Sigmoid colon (tissue), 4 donors: ENCODE data around the gene MCFD2.

ENCODE experiments used
- EP300 ChIP-seq, 4 donors: sonication (generic); formaldehyde crosslinking; IDR thresholded peaks; one replicate each; pipeline ENCODE4 v1.6.1; 2017; ENCODE audit warnings: antibody characterized with exemption in 4 of 4
- POLR2A ChIP-seq, 2 donors: fragments of 450-650 bp; IDR thresholded peaks; one replicate each; pipeline ENCODE4 v1.6.1; 2016; ENCODE audit warnings: antibody characterized with exemption in 2 of 2, mild to moderate bottlenecking in 2 of 2, moderate library complexity in 2 of 2
- POLR2AphosphoS5 ChIP-seq, 4 donors: sonication (generic); formaldehyde crosslinking; IDR thresholded peaks; one replicate each; pipeline ENCODE4 v1.6.1; 2017; ENCODE audit warnings: antibody characterized with exemption in 4 of 4
- TF ChIP-seq, protein P1 (sequence below), 4 experiments: fragments of 450-650 bp in 3 of 4; fragments of 200-600 bp in 1 of 4; IDR thresholded peaks; one replicate each; pipeline ENCODE4 v1.5.1; 2016 to 2019; ENCODE audit warnings: antibody characterized with exemption in 4 of 4, mild to moderate bottlenecking in 3 of 4, moderate library complexity in 2 of 4

DNA sequence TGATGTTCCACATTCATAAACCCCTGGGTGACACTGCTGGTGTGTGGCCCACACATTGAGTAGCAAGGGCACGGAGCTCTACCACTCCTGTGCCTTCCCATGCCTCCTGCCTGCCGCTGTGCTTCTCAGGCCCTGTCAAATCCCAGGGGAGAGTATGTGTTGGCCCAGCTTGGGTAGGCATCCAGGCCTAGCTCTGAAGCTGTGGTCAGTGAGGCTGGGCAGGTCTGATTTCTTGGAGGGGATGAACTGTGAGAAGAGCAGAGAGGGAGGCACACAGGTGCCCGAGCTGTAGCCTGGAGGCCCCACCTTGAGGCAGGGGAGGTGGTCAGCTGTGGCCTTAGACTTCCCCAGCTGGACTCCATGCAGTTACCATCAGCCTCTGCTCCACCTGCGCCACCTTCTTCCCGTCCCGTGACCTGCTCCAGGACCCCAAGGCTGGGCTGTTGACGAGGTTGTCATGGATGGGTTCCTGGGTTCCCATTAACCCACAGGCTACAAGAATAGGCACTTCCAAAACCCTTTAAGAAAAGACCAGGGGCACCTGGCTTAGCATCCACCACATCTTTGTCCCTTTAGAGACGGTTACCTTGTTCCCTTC lies 23.6 kb downstream of the MCFD2 start:
- no peak for TF ChIP-seq POLR2A (IDR thresholded peaks at IDR 0.05)
- TF ChIP-seq, protein P1, sequence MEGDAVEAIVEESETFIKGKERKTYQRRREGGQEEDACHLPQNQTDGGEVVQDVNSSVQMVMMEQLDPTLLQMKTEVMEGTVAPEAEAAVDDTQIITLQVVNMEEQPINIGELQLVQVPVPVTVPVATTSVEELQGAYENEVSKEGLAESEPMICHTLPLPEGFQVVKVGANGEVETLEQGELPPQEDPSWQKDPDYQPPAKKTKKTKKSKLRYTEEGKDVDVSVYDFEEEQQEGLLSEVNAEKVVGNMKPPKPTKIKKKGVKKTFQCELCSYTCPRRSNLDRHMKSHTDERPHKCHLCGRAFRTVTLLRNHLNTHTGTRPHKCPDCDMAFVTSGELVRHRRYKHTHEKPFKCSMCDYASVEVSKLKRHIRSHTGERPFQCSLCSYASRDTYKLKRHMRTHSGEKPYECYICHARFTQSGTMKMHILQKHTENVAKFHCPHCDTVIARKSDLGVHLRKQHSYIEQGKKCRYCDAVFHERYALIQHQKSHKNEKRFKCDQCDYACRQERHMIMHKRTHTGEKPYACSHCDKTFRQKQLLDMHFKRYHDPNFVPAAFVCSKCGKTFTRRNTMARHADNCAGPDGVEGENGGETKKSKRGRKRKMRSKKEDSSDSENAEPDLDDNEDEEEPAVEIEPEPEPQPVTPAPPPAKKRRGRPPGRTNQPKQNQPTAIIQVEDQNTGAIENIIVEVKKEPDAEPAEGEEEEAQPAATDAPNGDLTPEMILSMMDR (IDR thresholded peaks at IDR 0.05): no peak
- no peak for TF ChIP-seq POLR2AphosphoS5 (IDR thresholded peaks at IDR 0.05)
- TF ChIP-seq EP300 (IDR thresholded peaks at IDR 0.05): no peak
